CD4-positive, CD25-positive, alpha-beta regulatory T cell (primary cell): Measurements from ENCODE around the gene KRT81. TPM values are rescaled to one million over a fixed set of nuclear protein-coding genes. Genes with fewer than 3 reads are reported as not detected.

Experiments
- ATAC-seq, 2 donors: fragments of 150-1000 bp; cut with Tn5 transposase; one replicate each; pipeline ENCODE4 v1.10.0; 2021; ENCODE audit warnings: low read depth in 2 of 2, moderate number of reproducible peaks in 2 of 2, moderate library complexity in 1 of 2
- DNase-seq, 3 donors: peaks; one replicate each; pipeline versions ENCODE4 v3.0.0 to v3.0.0-alpha.2; 2012 to 2022; ENCODE audit warnings: mixed read lengths in 1 of 3
- H3K27ac ChIP-seq: one replicate; pipeline ENCODE4 v1.7.0; 2013; ENCODE audit warnings: mild to moderate bottlenecking, low read length; ENCODE audit not compliant: insufficient read depth, poor library complexity, severe bottlenecking
- H3K27me3 ChIP-seq: one replicate; pipeline ENCODE4 v1.7.0; 2013; ENCODE audit warnings: low read length; ENCODE audit not compliant: control insufficient read depth, insufficient read depth
- H3K36me3 ChIP-seq: one replicate; pipeline ENCODE4 v1.7.0; 2013; ENCODE audit warnings: mild to moderate bottlenecking, low read length, moderate library complexity; ENCODE audit not compliant: control insufficient read depth, insufficient read depth
- H3K4me1 ChIP-seq: 2 replicates; pipeline ENCODE4 v1.7.0; 2013; ENCODE audit warnings: mild to moderate bottlenecking, low read length; ENCODE audit not compliant: insufficient read depth, control insufficient read depth, poor library complexity, severe bottlenecking
- H3K4me3 ChIP-seq: one replicate; pipeline ENCODE4 v1.7.0; 2013; ENCODE audit warnings: low read depth, mild to moderate bottlenecking, low read length, moderate library complexity
- H3K9me3 ChIP-seq, 2 experiments: 1 replicate in 1 of 2; 2 replicates in 1 of 2; pipeline ENCODE4 v1.7.0; 2013; ENCODE audit warnings: low read length in 2 of 2, mild to moderate bottlenecking in 1 of 2, moderate library complexity in 1 of 2; ENCODE audit not compliant: control insufficient read depth in 2 of 2
- H3K27ac Mint-ChIP-seq, 3 donors: one replicate each; pipeline ENCODE4 v1.8.0; 2020 to 2022; ENCODE audit warnings: mild to moderate bottlenecking in 3 of 3, mixed read lengths in 3 of 3, moderate library complexity in 2 of 3
- H3K27me3 Mint-ChIP-seq: one replicate; pipeline ENCODE4 v1.8.0; 2022; ENCODE audit warnings: mild to moderate bottlenecking, mixed read lengths
- H3K36me3 Mint-ChIP-seq: one replicate; pipeline ENCODE4 v1.8.0; 2020; ENCODE audit warnings: mixed read lengths
- H3K4me1 Mint-ChIP-seq, 4 donors: one replicate each; pipeline ENCODE4 v1.8.0; 2020 to 2022; ENCODE audit warnings: mixed read lengths in 4 of 4, mild to moderate bottlenecking in 1 of 4
- H3K4me3 Mint-ChIP-seq, 4 donors: one replicate each; pipeline ENCODE4 v1.8.0; 2020 to 2022; ENCODE audit warnings: mild to moderate bottlenecking in 4 of 4, mixed read lengths in 4 of 4, moderate library complexity in 3 of 4
- H3K9me3 Mint-ChIP-seq, 7 donors: one replicate each; pipeline ENCODE4 v1.8.0; 2020 to 2022; ENCODE audit warnings: mixed read lengths in 7 of 7, mild to moderate bottlenecking in 3 of 7, moderate library complexity in 2 of 7
- polyA plus RNA-seq, 4 donors: library from polyadenylated mRNA; unstranded; fragments of 300-500 nt; fragmentation: Illumina TruSeq; gene quantifications; one replicate each; pipeline ENCODE4 v1.2.3, GENCODE V29; 2021
- total RNA-seq: library from RNA; stranded (reverse); gene quantifications from one replicate; pipeline ENCODE4 v1.2.3, GENCODE V29; 2022

KRT81 gene
- total and polyA plus RNA-seq, 5 donors from 2014 or later, result not detected

- peaks cover 0 to 3% (median 0%) of the 10 kb centered on the region in 7 donors for H3K9me3 Mint-ChIP-seq
- H3K27me3 Mint-ChIP-seq, result peaks cover 9% of the 10 kb centered on the region
- no peaks in the 10 kb centered on the region for H3K4me1 ChIP-seq
- H3K27me3 ChIP-seq, result no peaks in the 10 kb centered on the region
- H3K27ac ChIP-seq, result no peak overlapping the region
- no peaks in the 10 kb centered on the region for H3K36me3 Mint-ChIP-seq
- peaks cover 0 to 4% (median 0%) of the 10 kb centered on the region in 4 donors for H3K4me1 Mint-ChIP-seq
- H3K4me3 Mint-ChIP-seq, result no peak overlapping the region
- no peaks in the 10 kb centered on the region for H3K9me3 ChIP-seq
- no peak overlapping the region for H3K27ac Mint-ChIP-seq
- DNase-seq (no peak), ATAC-seq (no peak)
- no peaks in the 10 kb centered on the region for H3K36me3 ChIP-seq
- H3K4me3 ChIP-seq, result no peak overlapping the region
These were observed 6.7 kb downstream of the KRT81 start for GRCh38 chr12:52284562-52285171.

DNA sequence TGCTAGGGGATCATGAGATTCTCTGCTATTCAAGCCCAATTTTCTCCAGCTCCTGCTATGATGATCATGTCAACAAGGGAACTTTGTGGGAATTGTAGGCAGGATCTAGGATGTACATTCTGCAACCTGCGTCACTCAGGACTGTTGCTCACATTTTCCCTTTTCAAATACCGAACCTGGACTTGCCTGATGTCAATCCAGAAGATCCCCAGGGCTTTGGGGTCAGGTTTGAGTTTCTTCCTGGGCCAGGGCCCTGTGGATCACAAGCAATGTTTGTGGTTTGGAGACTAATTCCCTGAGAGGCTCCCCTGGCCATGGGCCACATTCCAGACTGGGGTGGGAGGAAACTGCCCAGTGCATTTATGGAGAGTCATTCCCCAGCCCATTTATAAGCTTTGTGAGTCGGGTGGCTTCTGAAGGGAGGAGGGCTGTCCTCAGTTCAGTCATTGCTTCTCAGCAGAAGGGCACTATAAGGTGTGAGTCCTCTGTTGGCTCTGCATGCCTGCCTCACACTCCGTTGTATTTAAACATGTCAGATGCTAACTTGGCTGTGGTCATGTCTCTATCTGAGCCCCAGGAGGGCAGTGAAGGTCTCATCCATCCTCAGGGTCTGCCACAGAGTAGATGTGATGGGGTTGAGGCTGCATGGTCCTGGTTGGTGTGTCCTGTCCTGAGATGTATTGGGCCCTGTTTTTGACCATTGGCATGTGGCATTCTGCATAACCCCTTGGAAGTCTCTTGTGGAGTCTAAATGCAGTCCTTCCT lies 10.4 kb downstream of the KRT81 start:
- peaks cover 0 to 9% (median 2%) of the 10 kb centered on the region in 4 donors for H3K4me1 Mint-ChIP-seq
- Histone ChIP-seq H3K27me3 (no peaks in the 10 kb centered on the region), H3K4me3 (no peak overlapping the region), H3K9me3 (no peaks in the 10 kb centered on the region), H3K36me3 (no peaks in the 10 kb centered on the region), H3K27ac (no peak overlapping the region), H3K4me1 (peaks cover 8% of the 10 kb centered on the region)
- no peaks in the 10 kb centered on the region for H3K36me3 Mint-ChIP-seq
- ATAC-seq, result no peak
- DNase-seq, result no peak
- peaks cover 14% of the 10 kb centered on the region for H3K27me3 Mint-ChIP-seq
- no peak overlapping the region for H3K27ac Mint-ChIP-seq
- no peak overlapping the region for H3K4me3 Mint-ChIP-seq
- peaks cover 0 to 3% (median 0%) of the 10 kb centered on the region in 7 donors for H3K9me3 Mint-ChIP-seq

DNA sequence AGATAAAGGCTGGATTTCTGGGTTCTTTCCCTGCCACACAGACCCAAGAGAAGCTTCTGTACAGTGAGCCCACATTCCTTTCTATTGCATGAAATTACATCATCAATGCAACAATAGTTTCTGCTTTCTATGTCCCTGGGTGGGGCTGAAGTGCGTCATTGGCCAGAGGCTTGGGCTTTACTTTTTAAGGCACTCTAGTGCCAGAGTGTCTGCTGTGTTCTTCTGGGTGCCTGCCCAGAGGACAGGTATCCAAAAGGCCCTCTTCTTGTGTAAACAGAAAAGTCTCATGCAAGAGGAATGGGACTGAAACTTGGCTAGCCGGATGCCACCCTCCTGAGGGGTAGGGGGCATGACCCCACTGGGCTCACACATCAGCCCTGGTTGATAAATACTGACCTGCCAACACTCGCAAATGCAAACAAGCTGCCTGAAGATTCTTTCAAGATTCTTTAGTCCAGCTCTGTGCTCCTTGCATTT lies 11.0 kb downstream of the KRT81 start:
- no peak overlapping the region for H3K27ac ChIP-seq
- DNase-seq (no peak), ATAC-seq (no peak)
- no peak overlapping the region for H3K27ac Mint-ChIP-seq
- no peak overlapping the region for H3K4me3 Mint-ChIP-seq
- H3K36me3 Mint-ChIP-seq, result no peaks in the 10 kb centered on the region
- H3K27me3 ChIP-seq, result no peaks in the 10 kb centered on the region
- H3K36me3 ChIP-seq, result no peaks in the 10 kb centered on the region
- H3K4me1 ChIP-seq, result peaks cover 8% of the 10 kb centered on the region
- H3K27me3 Mint-ChIP-seq, result peaks cover 14% of the 10 kb centered on the region
- H3K4me3 ChIP-seq, result no peak overlapping the region
- H3K9me3 ChIP-seq, result no peaks in the 10 kb centered on the region
- H3K4me1 Mint-ChIP-seq, result peaks cover 0 to 9% (median 2%) of the 10 kb centered on the region in 4 donors
- peaks cover 0 to 3% (median 0%) of the 10 kb centered on the region in 7 donors for H3K9me3 Mint-ChIP-seq

DNA sequence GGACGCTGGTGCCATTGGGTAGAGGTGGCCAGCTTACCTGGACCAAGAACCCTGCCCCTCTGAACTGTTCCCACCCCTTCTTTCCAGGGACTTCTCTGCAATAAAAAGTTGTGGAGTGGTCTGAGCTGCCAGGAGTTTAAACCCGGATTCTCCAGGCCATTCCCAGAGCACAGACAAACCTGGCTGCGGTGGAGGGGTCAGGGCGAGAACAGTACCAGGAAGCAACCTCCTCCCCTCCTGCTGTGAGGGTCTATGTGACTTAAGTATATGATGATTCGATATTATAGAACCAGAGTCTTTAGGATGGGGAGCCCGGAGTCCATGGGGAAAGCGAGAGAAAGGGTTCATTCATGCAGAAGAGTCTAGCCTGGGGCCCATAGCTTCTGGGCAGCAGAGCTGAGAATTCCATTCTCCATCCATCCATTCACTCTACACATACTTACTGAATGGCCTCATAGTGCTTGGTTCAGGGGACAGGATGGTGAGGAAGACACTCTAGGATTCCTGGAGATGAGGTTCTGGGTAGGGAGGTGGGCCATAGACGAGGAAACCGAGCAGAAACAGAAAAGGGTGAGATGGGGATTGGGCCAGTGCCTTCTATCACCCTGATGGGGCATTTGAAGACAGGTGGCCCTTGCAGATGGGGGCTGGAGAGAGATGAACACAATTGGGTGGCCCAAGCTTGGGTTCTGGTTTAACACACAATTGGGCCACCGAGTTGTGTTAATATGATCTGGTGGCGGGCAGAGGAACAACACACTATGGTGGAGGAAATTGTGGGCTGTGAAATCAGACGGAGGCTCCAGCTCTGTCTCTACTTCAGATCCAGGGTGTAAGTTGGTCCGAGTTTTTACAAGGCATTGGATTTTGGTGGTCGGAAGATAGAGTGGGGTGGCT lies 11.7 kb downstream of the KRT81 start:
- H3K9me3 ChIP-seq, result no peaks in the 10 kb centered on the region
- Mint-ChIP-seq H3K9me3 (peaks cover 0 to 3% (median 0%) of the 10 kb centered on the region in 7 donors), H3K27me3 (peaks cover 14% of the 10 kb centered on the region), H3K4me1 (peaks cover 0 to 9% (median 2%) of the 10 kb centered on the region in 4 donors), H3K36me3 (no peaks in the 10 kb centered on the region), H3K4me3 (no peak overlapping the region), H3K27ac (no peak overlapping the region)
- H3K4me3 ChIP-seq, result no peak overlapping the region
- no peak for DNase-seq
- no peak overlapping the region for H3K27ac ChIP-seq
- no peaks in the 10 kb centered on the region for H3K36me3 ChIP-seq
- no peaks in the 10 kb centered on the region for H3K27me3 ChIP-seq
- no peak for ATAC-seq
- H3K4me1 ChIP-seq, result peaks cover 8% of the 10 kb centered on the region

- Mint-ChIP-seq H3K27me3 (peaks cover 18% of the 10 kb centered on the region), H3K4me3 (no peak overlapping the region), H3K9me3 (peaks cover 0 to 3% (median 0%) of the 10 kb centered on the region in 7 donors), H3K36me3 (no peaks in the 10 kb centered on the region), H3K4me1 (peaks cover 0 to 9% (median 2%) of the 10 kb centered on the region in 4 donors), H3K27ac (no peak overlapping the region)
- ATAC-seq (peak; percentile 78 to 80), DNase-seq (peak; percentile 32 to 60 (median 51))
- peaks cover 8% of the 10 kb centered on the region for H3K4me1 ChIP-seq
- H3K36me3 ChIP-seq, result no peaks in the 10 kb centered on the region
- no peaks in the 10 kb centered on the region for H3K9me3 ChIP-seq
- no peak overlapping the region for H3K4me3 ChIP-seq
- no peak overlapping the region for H3K27ac ChIP-seq
- H3K27me3 ChIP-seq, result no peaks in the 10 kb centered on the region
These were observed 12.5 kb downstream of the KRT81 start for GRCh38 chr12:52278575-52279421.

DNA sequence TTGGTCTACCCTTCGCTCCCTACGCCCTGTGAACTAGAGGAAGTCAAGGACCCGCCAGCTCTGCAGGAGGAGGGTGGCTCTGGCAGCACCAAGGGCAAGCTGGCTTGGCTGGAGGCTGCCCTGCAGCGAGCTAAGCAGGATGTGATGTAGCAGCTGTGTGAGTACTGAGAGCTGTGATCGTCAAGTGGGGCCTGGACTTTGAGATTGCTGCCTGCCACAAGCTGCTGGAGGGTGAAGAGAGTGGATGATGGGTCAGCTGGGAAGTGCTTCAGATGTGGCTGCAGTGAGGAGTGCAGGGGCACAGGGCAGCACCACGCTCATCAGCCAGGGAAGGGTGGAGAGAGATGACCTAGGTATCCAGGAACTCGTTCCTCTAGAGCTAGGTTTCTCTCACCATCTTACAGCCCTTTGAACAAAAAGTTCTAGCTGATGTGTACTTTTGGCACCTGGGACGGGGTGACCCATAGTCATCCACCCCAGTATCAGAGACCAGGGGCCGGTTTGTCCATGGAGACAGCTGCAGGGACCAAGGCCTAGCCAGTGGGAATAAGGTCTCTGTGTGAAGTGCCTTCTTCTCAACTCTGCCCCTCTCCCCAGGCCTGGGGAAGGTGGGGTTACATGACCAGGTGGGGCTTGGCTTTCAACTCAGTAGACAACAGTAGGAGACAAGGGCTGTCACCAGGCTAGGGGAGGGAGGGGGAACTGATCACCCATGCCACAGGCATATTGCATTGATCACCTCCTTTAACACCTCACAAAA lies 13.7 kb downstream of the KRT81 start:
- DNase-seq (no peak), ATAC-seq (no peak)
- no peaks in the 10 kb centered on the region for H3K36me3 Mint-ChIP-seq

More for the DNA sequence above, 13.7 kb downstream of the KRT81 start:
- Mint-ChIP-seq H3K27me3 (peaks cover 21% of the 10 kb centered on the region), H3K27ac (no peak overlapping the region), H3K9me3 (peaks cover 0 to 3% (median 0%) of the 10 kb centered on the region in 7 donors), H3K4me1 (peaks cover 0 to 9% (median 2%) of the 10 kb centered on the region in 4 donors), H3K4me3 (no peak overlapping the region)
- H3K27me3 ChIP-seq, result no peaks in the 10 kb centered on the region
- no peak overlapping the region for H3K4me3 ChIP-seq
- H3K9me3 ChIP-seq, result no peaks in the 10 kb centered on the region
- H3K36me3 ChIP-seq, result no peaks in the 10 kb centered on the region
- H3K4me1 ChIP-seq, result peaks cover 8% of the 10 kb centered on the region
- H3K27ac ChIP-seq, result no peak overlapping the region
